Measurements from ENCODE around the gene TBC1D2B.
A peak's percentile ranks its signal among the peaks of the same experiment; 100 is the strongest.
"Not testable (repeated sequence)": the region's sequence is repeated elsewhere in the genome, so short reads cannot be mapped to it uniquely, and the experiment has no call there.

TBC1D2B gene

GRCh38 chr15:77985031-77985930 is 92.2 kb downstream of the TBC1D2B start:
- no peak for FAIRE-seq

GRCh38 chr15:77984446-77984861 is 93.1 kb downstream of the TBC1D2B start:
- no peak for FAIRE-seq

- FAIRE-seq: no peak
These were observed 93.6 kb downstream of the TBC1D2B start for GRCh38 chr15:77983708-77984445.

- FAIRE-seq: no peak
These were observed 94.3 kb downstream of the TBC1D2B start for GRCh38 chr15:77983091-77983707.

GRCh38 chr15:77982127-77982490 is 95.4 kb downstream of the TBC1D2B start:
- no peak for FAIRE-seq

GRCh38 chr15:77981281-77982126 is 96.0 kb downstream of the TBC1D2B start:
- no peak for FAIRE-seq

- FAIRE-seq: not testable (repeated sequence)
These were observed 96.8 kb downstream of the TBC1D2B start for GRCh38 chr15:77980674-77981073.

GRCh38 chr15:77980098-77980497 is 97.4 kb downstream of the TBC1D2B start:
- FAIRE-seq: no peak

- FAIRE-seq: not testable (repeated sequence)
These were observed 98.4 kb downstream of the TBC1D2B start for GRCh38 chr15:77979157-77979556.

GRCh38 chr15:77978759-77979145 is 98.8 kb downstream of the TBC1D2B start:
- FAIRE-seq: not testable (repeated sequence)

GRCh38 chr15:77977903-77978758 is 99.4 kb downstream of the TBC1D2B start:
- not testable (repeated sequence) for FAIRE-seq

GRCh38 chr15:77976760-77977525 is 100.6 kb downstream of the TBC1D2B start:
- FAIRE-seq: not testable (repeated sequence)

GRCh38 chr15:77976095-77976450 is 101.4 kb downstream of the TBC1D2B start:
- not testable (repeated sequence) for FAIRE-seq

GRCh38 chr15:77975332-77976094 is 102.0 kb downstream of the TBC1D2B start:
- FAIRE-seq: no peak

- no peak for FAIRE-seq
These were observed 102.8 kb downstream of the TBC1D2B start for GRCh38 chr15:77974416-77975331.

- no peak for FAIRE-seq
These were observed 103.5 kb downstream of the TBC1D2B start for GRCh38 chr15:77974098-77974414.

GRCh38 chr15:77973273-77974097 is 104.0 kb downstream of the TBC1D2B start:
- peak; percentile 48 for FAIRE-seq

GRCh38 chr15:77972706-77973105 is 104.8 kb downstream of the TBC1D2B start:
- FAIRE-seq: not testable (repeated sequence)
